Measurements from ENCODE around the gene MXRA8.

MXRA8 gene

GRCh38 chr1:1305300-1306069, 52.9 kb downstream of the MXRA8 start:
- peaks cover 21% of the 10 kb centered on the region for H3K79me1 ChIP-seq (replicated peaks; ENCODE audit: low read length, poor library complexity, severe bottlenecking)
- H2BK120ac ChIP-seq (ENCODE audit: low read depth, low read length) = peak overlapping the region; percentile 87
- no peak overlapping the region for H2AFZ ChIP-seq (ENCODE audit: low read depth, low read length)
- peak overlapping the region; percentile 59 to 96 for H2BK12ac ChIP-seq (ENCODE audit: low read length in 2 of 2)
- no peaks in the 10 kb centered on the region for H3K27me3 ChIP-seq (ENCODE audit: control insufficient read depth in 1 of 2, insufficient read depth in 1 of 2, low read length in 2 of 2)
- no peaks in the 10 kb centered on the region for H3K9me3 ChIP-seq (ENCODE audit: control insufficient read depth, low read length)
- WGBS = 43% methylated on average over 25 of the region's 25 CpGs
- H3K4ac ChIP-seq (ENCODE audit: low read depth in 1 of 2, low read length in 2 of 2) = peak overlapping the region; percentile 96
- peak; percentile 86 for DNase-seq
- H3K4me3 ChIP-seq (ENCODE audit: insufficient read depth in 1 of 2, low read depth in 1 of 2, low read length in 2 of 2) = peak overlapping the region; percentile 39 to 89
- peak overlapping the region; percentile 86 for H4K8ac ChIP-seq (ENCODE audit: low read length)
- peak overlapping the region; percentile 95 for H2BK15ac ChIP-seq (ENCODE audit: low read depth, poor library complexity, severe bottlenecking)
- H3K4me2 ChIP-seq (ENCODE audit: low read length, poor library complexity, severe bottlenecking) = peak overlapping the region; percentile 80
- H3K27ac ChIP-seq (ENCODE audit: low read length, poor library complexity, severe bottlenecking) = peak overlapping the region; percentile 81
- peak overlapping the region; percentile 4 for H2BK5ac ChIP-seq (ENCODE audit: low read depth, low read length, poor library complexity, severe bottlenecking)
- H4K91ac ChIP-seq (ENCODE audit: low read length) = peak overlapping the region; percentile 74
- H3K18ac ChIP-seq (ENCODE audit: low read depth in 1 of 2, low read length in 2 of 2) = peak overlapping the region; percentile 74 to 81
- H3K4me1 ChIP-seq (ENCODE audit: control insufficient read depth, insufficient read depth, low read depth, low read length) = peaks cover 63% of the 10 kb centered on the region
- no peak overlapping the region for H3K23ac ChIP-seq (ENCODE audit: low read length in 2 of 2)
- H3K36me3 ChIP-seq (ENCODE audit: control insufficient read depth in 1 of 2, insufficient read depth in 2 of 2, low read depth in 1 of 2, low read length in 2 of 2) = peaks cover 9 to 43% of the 10 kb centered on the region in 2 experiments
- peak overlapping the region; percentile 75 for H2AK5ac ChIP-seq (ENCODE audit: low read length, severe bottlenecking)
- H3K14ac ChIP-seq (ENCODE audit: low read length in 2 of 2) = peak overlapping the region in 1 of 2 experiments; percentile 63
- H3K9ac ChIP-seq (ENCODE audit: low read length) = peak overlapping the region; percentile 82

DNA sequence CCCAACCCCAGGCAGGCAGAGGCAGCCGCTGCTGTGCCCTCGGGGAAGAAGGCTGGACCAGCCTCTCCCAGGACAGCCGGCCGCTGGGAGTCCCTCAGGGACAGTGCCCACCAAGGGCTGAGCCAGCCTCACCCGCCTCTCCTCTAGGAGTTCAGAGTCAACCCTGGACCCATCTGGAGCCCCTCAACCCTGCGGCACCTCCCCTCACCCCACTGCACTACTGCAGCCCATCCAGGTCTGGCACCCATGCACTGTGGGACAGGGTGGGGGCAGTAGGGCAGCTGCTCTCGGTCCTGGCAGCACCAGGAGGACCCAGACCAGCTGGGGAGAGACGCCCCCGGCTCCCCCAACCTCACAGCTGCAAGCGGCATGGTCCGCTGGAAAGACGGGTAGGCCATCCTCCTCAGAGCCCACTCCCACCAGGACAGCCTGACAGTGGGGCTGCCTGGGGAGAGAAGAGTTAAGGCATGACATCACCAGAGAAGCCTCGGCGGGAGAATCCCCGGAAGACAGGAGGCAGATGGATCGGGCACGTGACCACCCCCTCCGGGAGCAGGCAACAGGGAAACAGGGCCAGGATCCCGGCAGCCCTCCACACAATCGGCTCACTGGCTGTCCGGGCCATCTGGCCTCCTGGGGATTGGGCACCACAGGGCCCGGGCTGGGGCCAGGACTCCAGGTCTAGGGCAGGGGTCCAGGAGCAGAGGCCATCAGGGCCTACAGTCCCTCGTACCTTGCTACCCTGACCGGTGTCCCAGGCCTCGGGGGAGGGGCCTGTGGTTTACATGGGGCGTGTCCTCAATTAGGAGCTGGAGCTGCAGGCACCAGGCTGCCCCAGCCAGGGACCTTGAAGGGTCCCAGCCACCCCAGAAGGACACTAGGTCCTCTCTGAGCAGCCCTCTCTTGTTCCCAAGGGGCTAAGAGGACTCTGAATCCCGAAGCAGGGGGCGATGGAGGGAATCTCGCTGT, 53.7 kb downstream of the MXRA8 start:
- Histone ChIP-seq H3K79me1 (replicated peaks; ENCODE audit: low read length, poor library complexity, severe bottlenecking) (peaks cover 19% of the 10 kb centered on the region), H3K4me1 (ENCODE audit: control insufficient read depth, insufficient read depth, low read depth, low read length) (peaks cover 60% of the 10 kb centered on the region), H2AFZ (ENCODE audit: low read depth, low read length) (no peak overlapping the region), H4K91ac (ENCODE audit: low read length) (peak overlapping the region; percentile 88), H2BK120ac (ENCODE audit: low read depth, low read length) (peak overlapping the region; percentile 87), H3K23ac (ENCODE audit: low read length in 2 of 2) (peak overlapping the region in 1 of 2 experiments; percentile 3), H4K8ac (ENCODE audit: low read length) (peak overlapping the region; percentile 86), H2BK15ac (ENCODE audit: low read depth, poor library complexity, severe bottlenecking) (peak overlapping the region; percentile 95), H3K14ac (ENCODE audit: low read length in 2 of 2) (peak overlapping the region in 1 of 2 experiments; percentile 90), H3K4me3 (ENCODE audit: insufficient read depth in 1 of 2, low read depth in 1 of 2, low read length in 2 of 2) (peak overlapping the region; percentile 39 to 89), H3K18ac (ENCODE audit: low read depth in 1 of 2, low read length in 2 of 2) (peak overlapping the region; percentile 74 to 96), H3K36me3 (ENCODE audit: control insufficient read depth in 1 of 2, insufficient read depth in 2 of 2, low read depth in 1 of 2, low read length in 2 of 2) (peaks cover 0 to 43% of the 10 kb centered on the region in 2 experiments), H3K4me2 (ENCODE audit: low read length, poor library complexity, severe bottlenecking) (peak overlapping the region; percentile 80), H2AK5ac (ENCODE audit: low read length, severe bottlenecking) (peak overlapping the region; percentile 75), H3K4ac (ENCODE audit: low read depth in 1 of 2, low read length in 2 of 2) (peak overlapping the region; percentile 96), H3K9me3 (ENCODE audit: control insufficient read depth, low read length) (no peaks in the 10 kb centered on the region), H3K9ac (ENCODE audit: low read length) (peak overlapping the region; percentile 82), H3K27ac (ENCODE audit: low read length, poor library complexity, severe bottlenecking) (peak overlapping the region; percentile 81), H3K27me3 (ENCODE audit: control insufficient read depth in 1 of 2, insufficient read depth in 1 of 2, low read length in 2 of 2) (no peaks in the 10 kb centered on the region), H2BK5ac (ENCODE audit: low read depth, low read length, poor library complexity, severe bottlenecking) (peak overlapping the region; percentile 35), H2BK12ac (ENCODE audit: low read length in 2 of 2) (peak overlapping the region; percentile 92 to 98)
- DNase-seq = peak; percentile 92
- 26% methylated on average over 27 of the region's 29 CpGs for WGBS

- H3K27me3 ChIP-seq (ENCODE audit: control insufficient read depth in 1 of 2, insufficient read depth in 1 of 2, low read length in 2 of 2) = no peaks in the 10 kb centered on the region
- H4K8ac ChIP-seq (ENCODE audit: low read length) = no peak overlapping the region
- H2AFZ ChIP-seq (ENCODE audit: low read depth, low read length) = no peak overlapping the region
- no peak overlapping the region for H2BK5ac ChIP-seq (ENCODE audit: low read depth, low read length, poor library complexity, severe bottlenecking)
- no peak overlapping the region for H2AK5ac ChIP-seq (ENCODE audit: low read length, severe bottlenecking)
- H3K9me3 ChIP-seq (ENCODE audit: control insufficient read depth, low read length) = no peaks in the 10 kb centered on the region
- H3K36me3 ChIP-seq (ENCODE audit: control insufficient read depth in 1 of 2, insufficient read depth in 2 of 2, low read depth in 1 of 2, low read length in 2 of 2) = peaks cover 0 to 47% of the 10 kb centered on the region in 2 experiments
- WGBS = 95% methylated on average over 13 of the region's 13 CpGs
- peaks cover 51% of the 10 kb centered on the region for H3K4me1 ChIP-seq (ENCODE audit: control insufficient read depth, insufficient read depth, low read depth, low read length)
- H2BK15ac ChIP-seq (ENCODE audit: low read depth, poor library complexity, severe bottlenecking) = no peak overlapping the region
- H3K79me1 ChIP-seq (replicated peaks; ENCODE audit: low read length, poor library complexity, severe bottlenecking) = peaks cover 21% of the 10 kb centered on the region
- H3K18ac ChIP-seq (ENCODE audit: low read depth in 1 of 2, low read length in 2 of 2) = no peak overlapping the region
- no peak overlapping the region for H3K27ac ChIP-seq (ENCODE audit: low read length, poor library complexity, severe bottlenecking)
- H4K91ac ChIP-seq (ENCODE audit: low read length) = peak overlapping the region; percentile 52
- no peak overlapping the region for H3K23ac ChIP-seq (ENCODE audit: low read length in 2 of 2)
- no peak for DNase-seq
- no peak overlapping the region for H2BK120ac ChIP-seq (ENCODE audit: low read depth, low read length)
- peak overlapping the region in 1 of 2 experiments; percentile 7 for H2BK12ac ChIP-seq (ENCODE audit: low read length in 2 of 2)
- H3K4ac ChIP-seq (ENCODE audit: low read depth in 1 of 2, low read length in 2 of 2) = peak overlapping the region in 1 of 2 experiments; percentile 60
- no peak overlapping the region for H3K4me3 ChIP-seq (ENCODE audit: insufficient read depth in 1 of 2, low read depth in 1 of 2, low read length in 2 of 2)
- no peak overlapping the region for H3K14ac ChIP-seq (ENCODE audit: low read length in 2 of 2)
- no peak overlapping the region for H3K4me2 ChIP-seq (ENCODE audit: low read length, poor library complexity, severe bottlenecking)
- H3K9ac ChIP-seq (ENCODE audit: low read length) = no peak overlapping the region
Observed at GRCh38 chr1:1303736-1304135, 54.6 kb downstream of the MXRA8 start.
